HCT116 (cell line): Measurements from ENCODE around the gene RXFP3. TPM values are rescaled to one million over a fixed set of nuclear protein-coding genes. Genes with fewer than 3 reads are reported as not detected.

Experiments used
- ATAC-seq: fragments of 200-7000 bp; cut with Tn5 transposase; 2 replicates; pipeline ENCODE4 v1.9.1; 2020; ENCODE audit warnings: mild to moderate bottlenecking, moderate library complexity
- BruUV-seq: library from RNA; stranded (reverse); fragments of 400-500 nt; replicated peaks from 2 replicates; lab custom pipeline; 2021; lab: Mats Ljungman, UMichigan
- CTCF ChIA-PET: fragments of 300-600 bp; sonication (Branson Sonifier 250); formaldehyde crosslinking; loops from one replicate; lab custom pipeline; 2021; ENCODE audit warnings: antibody characterized with exemption; lab: Charles Lee
- POLR2A ChIA-PET: fragments of 300-600, 350-600 bp; sonication (Branson Sonifier 250); formaldehyde crosslinking; loops from one replicate; lab custom pipeline; 2021; ENCODE audit warnings: antibody characterized with exemption; lab: Charles Lee
- RAD21 ChIA-PET, 2 experiments: fragments of 300-600 bp; sonication (Branson Sonifier 250); formaldehyde crosslinking; loops; one replicate each; lab custom pipeline; 2023; ENCODE audit warnings: low total read pairs in 2 of 2; ENCODE audit not compliant: uncharacterized antibody in 2 of 2, unreplicated experiment in 2 of 2, low non-redundant PET in 1 of 2; lab: Charles Lee
- DNase-seq: peaks from one replicate; pipeline ENCODE4 v3.0.0-alpha.2; 2010; ENCODE audit warnings: low read depth, low spot score
- H2AFZ ChIP-seq: fragments of 200-600 bp; shearing (Covaris generic), sonication (generic); 2 replicates; pipeline ENCODE4 v1.6.1; 2017; ENCODE audit warnings: low read depth, mixed run types, mixed read lengths, antibody characterized with exemption, low read length; ENCODE audit not compliant: poor library complexity, severe bottlenecking
- H3K27ac ChIP-seq: 2 replicates; pipeline ENCODE4 v1.5.1; 2012; ENCODE audit warnings: low read depth, low read length
- H3K27me3 ChIP-seq: fragments of 200-600 bp; sonication (generic); 2 replicates; pipeline ENCODE4 v1.6.1; 2016; ENCODE audit warnings: mixed run types, low read length, mixed read lengths; ENCODE audit not compliant: insufficient read depth
- H3K36me3 ChIP-seq, 2 experiments: fragments of 200-500 bp in 1 of 2; fragments of 200-600 bp in 1 of 2; sonication (Bioruptor generic) in 1 of 2; sonication (generic) in 1 of 2; 2 replicates each; pipeline versions ENCODE4 v1.5.1 to v1.6.1; 2014 to 2016; ENCODE audit warnings: low read length in 2 of 2, inconsistent platforms in 1 of 2, mixed read lengths in 1 of 2, mixed run types in 1 of 2; ENCODE audit not compliant: insufficient read depth in 2 of 2, control insufficient read depth in 1 of 2
- H3K4me1 ChIP-seq, 2 experiments: fragments of 200-600 bp in 1 of 2; sonication (generic) in 1 of 2; 2 replicates each; pipeline versions ENCODE4 v1.5.1 to v1.6.1; 2012 to 2017; ENCODE audit warnings: low read length in 2 of 2, inconsistent platforms in 1 of 2, mild to moderate bottlenecking in 1 of 2, mixed read lengths in 1 of 2, mixed run types in 1 of 2, moderate library complexity in 1 of 2; ENCODE audit not compliant: insufficient read depth in 2 of 2, control insufficient read depth in 1 of 2
- H3K4me2 ChIP-seq: fragments of 200-600 bp; sonication (generic); 2 replicates; pipeline ENCODE4 v1.6.1; 2017; ENCODE audit warnings: mixed run types, low read length, mixed read lengths
- H3K4me3 ChIP-seq, 2 experiments: fragments of 200-600 bp in 1 of 2; sonication (generic) in 1 of 2; replicated peaks in 1 of 2; 2 replicates each; pipeline ENCODE4 v1.5.1; 2011 to 2016; ENCODE audit warnings: low read length in 2 of 2, control low read depth in 1 of 2, low read depth in 1 of 2, mild to moderate bottlenecking in 1 of 2, mixed read lengths in 1 of 2, mixed run types in 1 of 2
- H3K79me2 ChIP-seq: fragments of 200-600 bp; sonication (generic); 2 replicates; pipeline ENCODE4 v1.6.1; 2017; ENCODE audit warnings: mild to moderate bottlenecking, mixed run types, low read length, moderate library complexity, mixed read lengths; ENCODE audit not compliant: insufficient read depth
- H3K9ac ChIP-seq: fragments of 200-600 bp; sonication (generic); 2 replicates; pipeline ENCODE4 v1.6.1; 2016; ENCODE audit warnings: low read length, mixed read lengths
- H3K9me2 ChIP-seq: fragments of 200-600 bp; sonication (generic), shearing (Covaris generic); 2 replicates; pipeline ENCODE4 v1.6.1; 2017; ENCODE audit warnings: mixed run types, mild to moderate bottlenecking, moderate library complexity; ENCODE audit not compliant: insufficient read depth
- H3K9me3 ChIP-seq, 2 experiments: fragments of 200-500 bp in 1 of 2; fragments of 200-600 bp in 1 of 2; sonication (Bioruptor generic) in 1 of 2; sonication (generic) in 1 of 2; 2 replicates each; pipeline ENCODE4 v1.6.1; 2014 to 2017; ENCODE audit warnings: low read length in 2 of 2, mixed read lengths in 2 of 2, inconsistent platforms in 1 of 2, low read depth in 1 of 2, mild to moderate bottlenecking in 1 of 2, mixed run types in 1 of 2, moderate library complexity in 1 of 2; ENCODE audit not compliant: control insufficient read depth in 1 of 2, insufficient read depth in 1 of 2
- H4K20me1 ChIP-seq: fragments of 200-600 bp; sonication (generic), shearing (Covaris generic); 2 replicates; pipeline ENCODE4 v1.6.1; 2017; ENCODE audit warnings: mixed run types, mild to moderate bottlenecking, moderate library complexity; ENCODE audit not compliant: insufficient read depth
- CBX3 ChIP-seq: IDR thresholded peaks from 2 replicates; pipeline ENCODE4 v1.6.1; 2012; ENCODE audit warnings: low read depth
- EGR1 ChIP-seq: IDR thresholded peaks from 2 replicates; pipeline ENCODE4 v1.6.1; 2012; ENCODE audit warnings: low read depth
- ELF1 ChIP-seq: IDR thresholded peaks from 2 replicates; pipeline ENCODE4 v1.6.1; 2012; ENCODE audit warnings: low read depth, borderline replicate concordance
- EZH2 ChIP-seq: fragments of 200-600 bp; sonication (generic); IDR thresholded peaks from 2 replicates; pipeline ENCODE4 v1.6.1; 2017; ENCODE audit warnings: antibody characterized with exemption, mixed run types
- FOSL1 ChIP-seq: IDR thresholded peaks from 2 replicates; pipeline ENCODE4 v1.6.1; 2012; ENCODE audit warnings: low read depth
- JUND ChIP-seq: IDR thresholded peaks from 2 replicates; pipeline ENCODE4 v1.6.1; 2012
- POLR2AphosphoS5 ChIP-seq: IDR thresholded peaks from 2 replicates; pipeline ENCODE4 v1.6.1; 2011; ENCODE audit warnings: mild to moderate bottlenecking, low read depth, low read length, moderate library complexity
- RAD21 ChIP-seq: IDR thresholded peaks from 2 replicates; pipeline ENCODE4 v1.6.1; 2012; ENCODE audit warnings: low read depth, mild to moderate bottlenecking
- SIN3A ChIP-seq: IDR thresholded peaks from 2 replicates; pipeline ENCODE4 v1.6.1; 2012; ENCODE audit warnings: low read depth
- TCF7L2 ChIP-seq: IDR thresholded peaks from 2 replicates; pipeline ENCODE4 v1.7.0; 2011; ENCODE audit warnings: borderline replicate concordance, inconsistent platforms; ENCODE audit not compliant: insufficient read depth, insufficient read length; ENCODE audit errors: extremely low read depth
- YY1 ChIP-seq: IDR thresholded peaks from 2 replicates; pipeline ENCODE4 v1.6.1; 2011; ENCODE audit warnings: low read length, low read depth, moderate library complexity, mild to moderate bottlenecking; ENCODE audit not compliant: insufficient replicate concordance; ENCODE audit errors: extremely low read depth
- intact Hi-C: fragments of 100-400 bp; cut with micrococcal nuclease; formaldehyde crosslinking; loops from 2 replicates; pipeline ENCODE4 v1.10.0; 2022
- total RNA-seq: library from RNA; stranded (reverse); gene quantifications from one replicate; pipeline ENCODE4 v1.2.1, GENCODE V29; 2021; ENCODE audit not compliant: unreplicated experiment
- TF ChIP-seq, protein P1 (sequence below): IDR thresholded peaks from 2 replicates; pipeline ENCODE4 v1.6.1; 2012; ENCODE audit warnings: low read depth
- TF ChIP-seq, protein P2 (sequence below): IDR thresholded peaks from 2 replicates; pipeline ENCODE4 v1.6.1; 2012
- TF ChIP-seq, protein P3 (sequence below), 3 experiments: fragments of 200-600 bp in 1 of 3; sonication (generic) in 1 of 3; IDR thresholded peaks in 2 of 3; conservative IDR thresholded peaks in 1 of 3; 2 replicates each; pipeline ENCODE4 v1.5.1; 2012 to 2017; ENCODE audit warnings: low read depth in 2 of 3, low read length in 2 of 3, antibody characterized with exemption in 1 of 3, borderline replicate concordance in 1 of 3, control low read depth in 1 of 3, mild to moderate bottlenecking in 1 of 3, mixed read lengths in 1 of 3, mixed run types in 1 of 3, moderate library complexity in 1 of 3; ENCODE audit not compliant: insufficient read depth in 1 of 3

RXFP3 gene
- total RNA-seq, 1 experiment from 2014 or later = not detected

DNA sequence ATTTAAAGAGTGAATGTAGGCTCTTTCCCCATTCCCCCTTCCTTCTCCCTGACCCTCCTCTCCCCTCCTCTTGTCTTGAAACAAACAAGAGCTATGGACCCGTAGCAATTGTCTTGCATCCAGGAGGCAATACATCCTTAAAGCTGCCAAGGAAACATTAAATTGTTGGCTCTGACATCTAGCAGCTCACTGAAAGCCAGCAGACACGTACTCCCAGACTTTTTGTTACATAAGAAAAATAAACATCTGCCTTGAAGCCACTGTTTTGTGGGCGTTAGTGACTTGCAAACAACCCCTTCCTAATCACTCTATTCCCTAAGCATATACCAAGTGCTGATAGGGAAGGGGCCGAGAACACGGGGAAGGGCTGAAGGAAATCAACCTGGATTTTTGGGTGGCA, 39.7 kb downstream of the RXFP3 start (continued):
- TF ChIP-seq JUND (no peak), TCF7L2 (no peak), EGR1 (no peak)

DNA sequence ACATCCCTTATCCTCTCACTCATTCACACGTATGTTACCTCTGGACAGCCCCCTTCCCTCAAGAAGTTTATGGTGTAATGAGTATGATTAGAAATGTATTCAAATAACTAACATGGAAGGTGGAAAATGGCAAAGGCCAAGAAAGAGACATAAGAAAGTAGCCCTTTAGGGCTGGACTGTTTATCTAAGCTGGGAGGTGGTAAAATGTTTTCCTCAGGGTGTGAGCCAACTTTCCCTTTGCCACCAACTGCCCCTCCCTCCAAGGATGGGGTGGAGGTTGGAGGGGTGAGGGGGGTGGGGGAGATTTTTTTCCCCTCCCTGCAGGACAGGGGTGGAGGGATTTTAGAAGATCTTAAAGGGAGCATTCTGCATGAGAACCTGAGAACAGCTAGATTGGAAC, 40.1 kb downstream of the RXFP3 start:
- no peak for ATAC-seq
- H4K20me1 ChIP-seq = no peaks in the 10 kb centered on the region
- H3K79me2 ChIP-seq = no peaks in the 10 kb centered on the region
- intact Hi-C loops = no loop called here
- ChIA-PET CTCF (interaction anchor here (0.9 kb wide), 1 partner anchor 541 kb away, joined by 3 read pairs; no protein-coding TSS in a partner anchor), RAD21 (no interaction called here), POLR2A (no interaction called here)
- H3K9me2 ChIP-seq = no peaks in the 10 kb centered on the region
- no peaks in the 10 kb centered on the region for H3K36me3 ChIP-seq
- no peak for TF ChIP-seq JUND
- TF ChIP-seq YY1 = no peak
- no peak for TF ChIP-seq TCF7L2
- no peak for TF ChIP-seq SIN3A
- TF ChIP-seq, protein P1, sequence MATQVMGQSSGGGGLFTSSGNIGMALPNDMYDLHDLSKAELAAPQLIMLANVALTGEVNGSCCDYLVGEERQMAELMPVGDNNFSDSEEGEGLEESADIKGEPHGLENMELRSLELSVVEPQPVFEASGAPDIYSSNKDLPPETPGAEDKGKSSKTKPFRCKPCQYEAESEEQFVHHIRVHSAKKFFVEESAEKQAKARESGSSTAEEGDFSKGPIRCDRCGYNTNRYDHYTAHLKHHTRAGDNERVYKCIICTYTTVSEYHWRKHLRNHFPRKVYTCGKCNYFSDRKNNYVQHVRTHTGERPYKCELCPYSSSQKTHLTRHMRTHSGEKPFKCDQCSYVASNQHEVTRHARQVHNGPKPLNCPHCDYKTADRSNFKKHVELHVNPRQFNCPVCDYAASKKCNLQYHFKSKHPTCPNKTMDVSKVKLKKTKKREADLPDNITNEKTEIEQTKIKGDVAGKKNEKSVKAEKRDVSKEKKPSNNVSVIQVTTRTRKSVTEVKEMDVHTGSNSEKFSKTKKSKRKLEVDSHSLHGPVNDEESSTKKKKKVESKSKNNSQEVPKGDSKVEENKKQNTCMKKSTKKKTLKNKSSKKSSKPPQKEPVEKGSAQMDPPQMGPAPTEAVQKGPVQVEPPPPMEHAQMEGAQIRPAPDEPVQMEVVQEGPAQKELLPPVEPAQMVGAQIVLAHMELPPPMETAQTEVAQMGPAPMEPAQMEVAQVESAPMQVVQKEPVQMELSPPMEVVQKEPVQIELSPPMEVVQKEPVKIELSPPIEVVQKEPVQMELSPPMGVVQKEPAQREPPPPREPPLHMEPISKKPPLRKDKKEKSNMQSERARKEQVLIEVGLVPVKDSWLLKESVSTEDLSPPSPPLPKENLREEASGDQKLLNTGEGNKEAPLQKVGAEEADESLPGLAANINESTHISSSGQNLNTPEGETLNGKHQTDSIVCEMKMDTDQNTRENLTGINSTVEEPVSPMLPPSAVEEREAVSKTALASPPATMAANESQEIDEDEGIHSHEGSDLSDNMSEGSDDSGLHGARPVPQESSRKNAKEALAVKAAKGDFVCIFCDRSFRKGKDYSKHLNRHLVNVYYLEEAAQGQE = no peak
- no peak for TF ChIP-seq CBX3
- TF ChIP-seq, protein P2, sequence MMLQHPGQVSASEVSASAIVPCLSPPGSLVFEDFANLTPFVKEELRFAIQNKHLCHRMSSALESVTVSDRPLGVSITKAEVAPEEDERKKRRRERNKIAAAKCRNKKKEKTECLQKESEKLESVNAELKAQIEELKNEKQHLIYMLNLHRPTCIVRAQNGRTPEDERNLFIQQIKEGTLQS = no peak
- no peak for TF ChIP-seq POLR2AphosphoS5
- TF ChIP-seq FOSL1 = no peak
- no peak for TF ChIP-seq EZH2
- TF ChIP-seq RAD21 = no peak
- no peak for TF ChIP-seq ELF1
- TF ChIP-seq, protein P3, sequence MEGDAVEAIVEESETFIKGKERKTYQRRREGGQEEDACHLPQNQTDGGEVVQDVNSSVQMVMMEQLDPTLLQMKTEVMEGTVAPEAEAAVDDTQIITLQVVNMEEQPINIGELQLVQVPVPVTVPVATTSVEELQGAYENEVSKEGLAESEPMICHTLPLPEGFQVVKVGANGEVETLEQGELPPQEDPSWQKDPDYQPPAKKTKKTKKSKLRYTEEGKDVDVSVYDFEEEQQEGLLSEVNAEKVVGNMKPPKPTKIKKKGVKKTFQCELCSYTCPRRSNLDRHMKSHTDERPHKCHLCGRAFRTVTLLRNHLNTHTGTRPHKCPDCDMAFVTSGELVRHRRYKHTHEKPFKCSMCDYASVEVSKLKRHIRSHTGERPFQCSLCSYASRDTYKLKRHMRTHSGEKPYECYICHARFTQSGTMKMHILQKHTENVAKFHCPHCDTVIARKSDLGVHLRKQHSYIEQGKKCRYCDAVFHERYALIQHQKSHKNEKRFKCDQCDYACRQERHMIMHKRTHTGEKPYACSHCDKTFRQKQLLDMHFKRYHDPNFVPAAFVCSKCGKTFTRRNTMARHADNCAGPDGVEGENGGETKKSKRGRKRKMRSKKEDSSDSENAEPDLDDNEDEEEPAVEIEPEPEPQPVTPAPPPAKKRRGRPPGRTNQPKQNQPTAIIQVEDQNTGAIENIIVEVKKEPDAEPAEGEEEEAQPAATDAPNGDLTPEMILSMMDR (IDR thresholded peaks at IDR 0.05 in 2 of 3, conservative IDR thresholded peaks at IDR 0.05 in 1 of 3; ENCODE audit: borderline replicate concordance in 1 of 3, insufficient read depth in 1 of 3, low read depth in 2 of 3, low read length in 2 of 3) = no peak
- DNase-seq = no peak
- no peak overlapping the region for H3K4me2 ChIP-seq
- H3K9me3 ChIP-seq = no peaks in the 10 kb centered on the region
- H3K27ac ChIP-seq = no peak overlapping the region
- no TSS peak for BruUV-seq
- H3K9ac ChIP-seq = no peak overlapping the region
- no peak overlapping the region for H2AFZ ChIP-seq
- H3K4me1 ChIP-seq = no peaks in the 10 kb centered on the region
- H3K27me3 ChIP-seq = peaks cover 10% of the 10 kb centered on the region
- H3K4me3 ChIP-seq = no peak overlapping the region
